A549 (cell line): ENCODE data around the gene GSTA4.

Source experiments
- CEBPB ChIP-seq, 2 experiments: fragments of >200 bp in 1 of 2; sonication (Bioruptor Twin) in 1 of 2; formaldehyde crosslinking in 1 of 2; IDR thresholded peaks; 2 replicates each; pipeline ENCODE4 v1.6.1; 2012 to 2016
- RAD21 ChIP-seq, 2 experiments: fragments of >200 bp in 1 of 2; sonication (Bioruptor Twin) in 1 of 2; formaldehyde crosslinking in 1 of 2; IDR thresholded peaks in 1 of 2; conservative IDR thresholded peaks in 1 of 2; 2 replicates in 1 of 2; 3 replicates in 1 of 2; pipeline ENCODE4 v1.6.1; 2012 to 2018; ENCODE audit warnings: inconsistent platforms in 1 of 2
- TF ChIP-seq, protein P1 (sequence below): fragments of >200 bp; sonication (Bioruptor Twin); formaldehyde crosslinking; IDR thresholded peaks from 3 replicates; pipeline ENCODE4 v1.5.1; 2016

DNA sequence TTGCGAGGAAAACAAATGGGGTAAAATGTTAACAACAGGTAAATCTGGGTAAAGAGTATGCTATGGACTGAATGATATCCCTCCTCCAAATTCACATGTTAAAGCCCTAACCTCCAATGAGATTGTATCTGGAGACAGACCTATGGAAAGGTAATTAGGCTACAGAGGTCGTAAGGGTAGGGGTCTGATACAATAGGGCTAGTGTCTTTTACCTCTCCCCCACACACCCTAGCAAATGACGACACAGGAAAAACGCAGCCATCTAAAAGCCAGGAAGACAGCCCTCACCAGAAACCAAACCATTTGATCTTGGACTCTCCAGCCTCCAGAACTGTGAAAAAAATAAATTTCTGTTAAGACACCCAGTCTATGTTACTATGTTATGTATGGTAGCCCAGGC is 49.5 kb upstream of the GSTA4 start:
- TF ChIP-seq, protein P1, sequence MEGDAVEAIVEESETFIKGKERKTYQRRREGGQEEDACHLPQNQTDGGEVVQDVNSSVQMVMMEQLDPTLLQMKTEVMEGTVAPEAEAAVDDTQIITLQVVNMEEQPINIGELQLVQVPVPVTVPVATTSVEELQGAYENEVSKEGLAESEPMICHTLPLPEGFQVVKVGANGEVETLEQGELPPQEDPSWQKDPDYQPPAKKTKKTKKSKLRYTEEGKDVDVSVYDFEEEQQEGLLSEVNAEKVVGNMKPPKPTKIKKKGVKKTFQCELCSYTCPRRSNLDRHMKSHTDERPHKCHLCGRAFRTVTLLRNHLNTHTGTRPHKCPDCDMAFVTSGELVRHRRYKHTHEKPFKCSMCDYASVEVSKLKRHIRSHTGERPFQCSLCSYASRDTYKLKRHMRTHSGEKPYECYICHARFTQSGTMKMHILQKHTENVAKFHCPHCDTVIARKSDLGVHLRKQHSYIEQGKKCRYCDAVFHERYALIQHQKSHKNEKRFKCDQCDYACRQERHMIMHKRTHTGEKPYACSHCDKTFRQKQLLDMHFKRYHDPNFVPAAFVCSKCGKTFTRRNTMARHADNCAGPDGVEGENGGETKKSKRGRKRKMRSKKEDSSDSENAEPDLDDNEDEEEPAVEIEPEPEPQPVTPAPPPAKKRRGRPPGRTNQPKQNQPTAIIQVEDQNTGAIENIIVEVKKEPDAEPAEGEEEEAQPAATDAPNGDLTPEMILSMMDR, result no peak
- TF ChIP-seq RAD21 (conservative IDR thresholded peaks at IDR 0.05 in 1 of 2, IDR thresholded peaks at IDR 0.05 in 1 of 2), result no peak
- TF ChIP-seq CEBPB (IDR thresholded peaks at IDR 0.05), result no peak
